HG03280 (cell line): Measurements from ENCODE around the gene ASAP2.
"Not testable (repeated sequence)": the region's sequence is repeated elsewhere in the genome, so short reads cannot be mapped to it uniquely, and the experiment has no call there.

Source experiments
- ATAC-seq: cut with Tn5 transposase; IDR thresholded peaks from one replicate; pipeline ENCODE4 v1.9.1; 2021; ENCODE audit warnings: mild to moderate bottlenecking, moderate library complexity; ENCODE audit not compliant: unreplicated experiment

Gene ASAP2

DNA sequence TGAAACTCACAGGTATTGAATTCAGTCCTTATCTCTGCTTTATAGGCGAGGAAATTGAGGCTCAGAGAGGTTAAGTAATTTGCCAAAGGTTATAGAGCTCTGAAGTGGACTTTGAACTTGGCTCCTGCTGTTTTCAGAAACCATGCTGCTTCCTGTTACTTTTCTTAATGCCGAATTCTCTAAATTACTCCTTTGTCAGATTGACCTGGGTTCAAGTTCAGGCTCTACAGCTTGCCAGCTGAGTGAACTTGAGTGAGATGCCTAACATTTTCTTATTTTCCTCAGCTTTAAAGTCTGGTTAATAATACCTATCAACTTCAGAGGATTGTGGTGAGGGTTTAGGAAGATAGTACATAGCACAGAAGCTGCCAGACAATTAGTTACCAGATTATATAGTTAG lies 3.4 kb downstream of the ASAP2 start:
- ATAC-seq: no peak

DNA sequence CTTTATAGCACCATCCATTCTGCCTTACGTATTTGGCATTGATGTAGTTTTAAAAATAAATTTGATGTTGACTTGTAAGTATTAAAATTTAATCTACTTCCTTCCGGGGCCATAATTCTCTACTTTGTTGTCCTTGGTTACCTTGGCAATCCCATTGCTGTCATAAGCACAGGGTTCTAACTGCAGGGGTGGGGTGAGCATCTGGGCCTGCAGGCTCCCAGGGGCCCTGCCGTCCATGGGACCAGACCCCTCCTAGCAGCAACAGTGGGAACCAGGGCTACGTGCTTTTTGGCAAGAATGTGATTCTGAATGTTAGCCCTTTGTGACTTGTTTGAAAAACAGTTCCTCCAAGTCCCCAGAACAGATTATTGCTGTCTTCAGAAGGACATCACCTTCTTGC lies 4.9 kb downstream of the ASAP2 start:
- no peak for ATAC-seq

DNA sequence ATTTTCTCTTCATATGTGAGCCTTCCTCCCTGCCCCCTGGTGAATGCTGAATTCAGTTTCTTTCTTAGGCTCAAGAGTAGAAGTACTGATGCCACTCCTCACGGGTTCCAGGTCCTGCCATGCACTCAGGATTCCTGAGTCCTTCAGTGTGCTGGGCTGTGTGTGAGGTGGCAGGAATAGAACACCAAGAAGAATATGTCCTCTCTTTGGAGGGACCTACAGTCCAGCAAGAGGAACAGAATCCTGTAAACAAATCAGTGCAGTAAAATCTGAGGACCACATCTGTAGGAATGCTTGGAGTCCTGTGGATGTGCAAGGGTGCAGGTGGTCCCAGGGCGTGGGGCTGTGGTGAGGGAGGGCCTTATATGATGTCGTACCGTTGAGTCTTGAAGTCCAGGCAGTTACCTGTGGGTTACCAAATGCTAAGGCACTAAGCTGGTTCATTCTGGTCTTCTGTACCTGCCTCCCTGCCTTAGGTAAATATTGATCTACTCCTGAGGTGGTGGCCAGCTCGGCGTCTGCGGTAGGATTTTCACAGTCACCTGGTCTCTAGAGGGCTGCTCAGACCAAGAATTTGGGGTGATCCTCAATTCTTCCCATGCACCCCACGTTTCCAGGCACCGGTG lies 5.5 kb downstream of the ASAP2 start:
- ATAC-seq: no peak

DNA sequence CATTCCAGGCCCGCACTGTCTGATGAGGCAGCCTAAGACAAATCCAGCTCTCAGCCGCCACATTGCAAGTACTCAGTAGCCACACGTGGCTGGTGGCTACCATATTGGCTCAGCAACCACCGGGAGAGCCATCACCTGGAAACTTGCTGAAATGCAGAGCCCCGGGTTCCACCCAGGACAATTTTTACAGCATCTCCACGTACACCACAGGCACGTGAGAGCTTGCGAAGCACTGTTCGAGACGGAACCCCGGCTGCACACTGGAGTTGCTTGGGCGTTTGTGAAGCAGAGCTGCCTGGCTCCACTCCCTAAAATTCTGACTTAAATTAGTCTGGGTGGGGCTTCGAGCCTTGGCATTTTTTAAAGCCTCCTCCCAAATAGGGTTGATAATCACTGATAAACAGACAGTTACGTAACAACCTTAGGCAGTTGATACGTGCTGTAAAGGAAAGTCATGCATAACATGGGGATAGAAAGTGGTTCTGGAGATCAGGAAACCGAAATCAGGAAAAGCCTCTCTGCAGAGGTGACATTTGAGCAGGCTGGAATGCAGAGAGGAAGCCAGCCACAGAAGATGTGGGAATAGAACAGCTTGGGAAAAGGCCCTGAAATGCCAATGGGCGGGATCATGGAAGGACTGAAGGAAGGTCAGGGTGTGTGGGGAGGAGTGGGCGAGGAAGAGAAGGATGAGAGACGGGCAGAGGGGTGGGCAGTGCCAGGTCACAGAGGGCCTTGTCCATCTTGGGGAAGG lies 6.2 kb downstream of the ASAP2 start:
- no peak for ATAC-seq

DNA sequence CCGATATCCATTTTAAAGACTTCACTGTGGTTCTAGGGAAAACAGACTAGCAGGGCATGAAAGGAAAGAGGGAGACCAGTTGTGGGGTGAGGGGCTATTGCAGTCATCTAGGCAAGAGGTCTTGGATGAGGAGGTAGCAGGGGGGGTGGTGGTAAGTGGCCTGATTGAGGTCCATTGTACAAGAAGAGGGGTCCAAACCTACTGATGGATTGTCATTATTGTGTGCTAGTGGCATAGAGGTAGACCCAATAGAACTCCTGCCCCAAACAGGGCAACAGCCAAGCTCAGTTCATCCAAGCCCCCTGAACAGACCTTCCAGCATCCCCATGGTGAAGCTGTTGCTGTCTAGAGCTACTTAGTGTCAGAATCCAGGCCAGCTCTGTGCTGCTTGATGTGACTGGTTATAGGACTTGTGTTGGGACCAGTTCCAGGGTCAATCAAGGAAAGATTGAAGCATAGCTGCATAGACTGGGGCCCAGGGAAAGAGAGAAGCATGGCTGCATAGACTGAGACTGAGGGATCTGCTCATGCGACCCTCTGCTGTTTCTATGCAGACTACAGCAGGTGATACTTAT lies 7.0 kb downstream of the ASAP2 start:
- ATAC-seq: no peak

DNA sequence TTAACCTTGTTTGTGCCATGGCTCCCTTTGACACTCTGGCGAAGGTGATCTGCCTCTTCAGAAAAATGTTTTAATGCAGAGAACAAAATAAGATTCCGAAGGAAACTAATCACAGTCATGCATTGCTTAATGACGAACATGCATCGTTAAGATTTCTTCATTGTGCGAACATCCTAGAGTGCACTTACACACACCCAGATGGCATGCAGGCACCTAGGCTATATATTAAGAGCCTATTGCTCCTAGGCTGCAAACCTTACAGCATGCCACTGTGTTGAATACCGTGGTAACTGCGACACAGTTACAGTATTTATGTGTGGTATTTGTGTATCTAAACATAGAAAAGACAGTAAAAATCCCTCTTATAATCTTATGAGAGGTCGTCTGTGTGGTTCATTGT lies 8.3 kb downstream of the ASAP2 start:
- ATAC-seq: no peak

DNA sequence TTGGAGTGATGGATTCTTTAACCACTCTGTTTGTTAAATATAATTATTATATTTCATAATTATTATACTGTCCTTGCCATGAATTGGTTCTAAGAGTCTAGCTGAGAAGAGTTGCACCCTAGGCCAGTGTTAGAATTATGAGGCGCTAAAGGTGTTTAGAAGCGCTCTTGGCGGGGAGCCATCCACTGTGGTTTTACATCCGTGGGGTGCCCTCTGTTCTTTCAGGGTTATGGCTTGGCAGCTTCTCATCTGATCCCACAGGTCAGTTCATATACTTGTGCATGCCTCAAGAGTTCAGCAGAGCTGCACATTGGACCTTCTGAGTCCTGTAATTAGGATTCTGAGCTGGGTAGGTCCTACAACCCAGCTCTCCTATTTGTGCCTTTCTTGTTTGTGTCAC lies 9.1 kb downstream of the ASAP2 start:
- ATAC-seq: no peak

DNA sequence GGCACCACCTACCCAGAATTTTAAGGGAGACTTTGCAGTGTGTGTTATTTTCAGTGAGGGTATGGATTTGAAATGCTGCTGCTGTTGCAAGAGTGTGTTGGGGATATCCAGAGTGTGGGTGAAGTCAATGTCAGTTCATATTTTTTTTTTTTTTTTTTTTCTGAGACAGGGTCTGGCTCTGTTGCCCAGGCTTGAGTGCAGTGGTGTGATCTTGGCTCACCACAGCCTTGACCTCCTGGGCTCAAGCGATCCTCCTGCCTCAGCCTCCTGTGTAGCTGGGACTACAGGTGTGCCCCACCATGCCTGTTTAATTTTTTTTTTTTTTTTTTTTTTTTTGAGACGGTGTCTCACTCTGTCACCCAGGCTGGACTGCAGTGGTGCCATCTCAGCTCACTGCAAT lies 9.5 kb downstream of the ASAP2 start:
- not testable (repeated sequence) for ATAC-seq

DNA sequence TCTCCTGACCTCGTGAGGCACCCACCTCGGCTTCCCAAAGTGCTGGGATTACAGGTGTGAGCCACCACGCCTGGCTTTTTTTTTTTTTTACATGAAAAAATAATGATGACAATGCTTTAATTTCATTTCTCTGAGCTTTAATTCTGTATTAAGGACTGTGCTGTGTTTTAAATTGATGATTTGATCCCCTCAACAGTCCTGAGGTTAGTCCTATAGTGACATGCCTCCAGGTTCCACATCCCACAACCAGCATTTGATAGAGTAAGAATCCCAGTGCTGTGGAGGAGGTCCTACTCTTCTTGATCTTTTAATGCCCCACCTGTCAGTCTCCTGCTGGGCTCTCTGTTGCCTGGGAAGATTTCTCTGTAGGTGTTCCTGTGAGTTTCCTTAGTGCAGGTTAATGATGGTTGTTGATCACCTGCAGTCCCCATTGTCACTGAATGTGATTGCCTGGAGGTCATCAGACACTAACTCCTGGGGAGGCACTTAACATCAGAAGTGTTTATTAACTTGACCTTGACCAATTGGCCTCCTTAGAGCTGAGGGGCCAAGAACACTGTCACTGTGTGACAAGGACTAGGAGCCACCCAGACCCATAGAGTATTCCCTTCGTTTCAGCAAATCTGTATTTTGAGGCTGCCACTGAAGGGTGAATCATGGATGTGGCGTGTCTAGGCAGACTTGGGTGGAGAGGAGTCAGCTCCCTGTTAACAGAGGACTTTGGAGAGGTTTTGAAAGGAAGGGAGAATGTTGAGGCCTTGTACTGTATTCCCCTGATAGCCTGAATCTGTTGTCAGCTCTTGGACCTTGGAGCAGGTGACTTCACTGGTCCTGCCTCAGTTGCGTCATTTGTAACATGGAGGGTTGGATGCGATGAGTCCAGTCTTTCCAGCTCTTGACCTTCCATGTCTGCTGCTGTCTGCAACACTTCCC lies 11.5 kb downstream of the ASAP2 start:
- ATAC-seq: no peak

DNA sequence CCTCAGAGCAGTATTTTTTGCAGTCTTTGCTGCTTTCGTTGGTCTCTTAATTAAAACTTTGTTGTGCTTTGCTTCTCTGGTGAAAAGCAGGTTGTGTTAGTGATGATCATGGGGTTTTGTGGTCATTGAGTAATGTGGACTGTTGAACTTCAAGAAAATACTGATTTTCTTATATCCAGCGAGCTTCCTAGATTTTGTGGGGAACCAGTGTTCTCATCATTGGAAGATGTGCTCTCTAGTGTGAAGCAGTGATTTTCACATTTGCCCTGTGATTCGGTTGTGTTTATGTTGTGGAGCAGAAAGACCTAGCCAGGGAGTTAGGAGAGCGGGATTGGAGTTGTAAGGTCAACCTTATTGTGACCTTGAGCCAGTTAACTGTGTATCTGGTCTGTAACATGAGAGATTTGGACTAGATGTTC lies 12.4 kb downstream of the ASAP2 start:
- ATAC-seq: no peak

DNA sequence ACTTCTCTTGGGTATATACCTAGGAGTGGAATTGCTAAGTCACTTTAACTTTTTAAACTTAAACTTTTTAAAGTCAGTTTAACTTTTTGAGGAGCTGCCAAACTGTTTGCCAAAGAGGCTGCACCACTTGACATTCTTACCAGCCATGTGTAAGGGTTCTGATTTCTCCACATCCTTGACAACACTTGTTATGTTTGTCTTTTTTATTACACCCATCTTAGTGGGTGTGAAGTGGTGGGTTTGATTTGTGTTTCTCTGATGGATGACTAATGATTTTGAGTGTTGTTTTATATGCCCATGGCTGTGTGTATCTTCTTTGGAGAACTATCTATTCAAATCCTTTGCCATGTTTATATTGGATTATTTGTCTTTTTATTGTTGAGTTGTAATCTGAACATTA lies 13.6 kb downstream of the ASAP2 start:
- ATAC-seq: no peak

DNA sequence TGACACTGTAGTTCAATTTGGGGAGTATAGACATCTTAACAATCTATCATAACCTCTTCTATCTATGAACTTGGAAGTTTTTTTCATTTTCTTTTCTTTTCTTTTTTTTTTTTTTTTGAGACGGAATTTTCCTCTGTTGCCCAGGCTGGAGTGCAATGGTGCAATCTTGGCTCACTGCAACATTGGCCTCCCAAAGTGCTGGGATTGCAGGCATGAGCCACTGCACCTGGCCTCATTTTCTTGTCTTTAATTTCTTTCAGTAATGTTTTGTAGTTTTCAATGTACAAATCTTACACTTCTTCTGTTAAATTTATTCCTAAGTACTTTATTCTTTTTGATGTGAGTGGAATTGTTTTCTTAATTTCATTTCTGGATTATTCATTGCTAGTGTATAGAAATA lies 14.6 kb downstream of the ASAP2 start:
- ATAC-seq: no peak

DNA sequence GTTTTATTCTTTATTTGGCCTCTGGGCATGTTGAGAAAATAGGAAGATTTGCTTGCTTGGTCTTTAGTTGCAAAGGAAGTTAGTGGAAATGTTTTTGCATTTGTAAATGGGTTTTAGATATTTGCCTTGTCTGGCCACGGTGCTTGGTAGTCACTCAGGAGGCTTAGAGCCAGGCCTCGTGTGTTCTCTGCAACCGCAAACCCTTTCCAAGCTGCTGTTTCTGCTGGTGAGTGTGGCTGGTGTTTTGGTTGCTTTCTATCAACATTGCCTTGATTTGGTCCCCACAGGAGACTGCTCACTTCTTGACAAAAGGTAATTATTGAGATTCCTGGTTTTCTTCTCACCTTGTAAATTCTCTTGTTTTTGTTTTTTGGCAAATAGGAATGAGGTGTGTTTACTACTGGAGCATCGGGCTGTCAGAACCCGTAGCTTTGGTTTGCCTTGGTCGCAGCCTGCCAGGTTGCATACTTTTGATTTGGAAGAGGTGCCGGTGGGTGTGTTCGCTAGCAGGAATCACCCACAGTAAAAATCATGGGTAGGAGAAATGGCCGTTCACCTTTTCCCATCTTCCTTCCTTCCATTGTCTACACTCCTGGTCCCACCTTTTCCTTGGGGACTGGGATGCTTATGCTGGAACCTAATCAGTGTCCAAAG lies 15.8 kb downstream of the ASAP2 start:
- no peak for ATAC-seq

DNA sequence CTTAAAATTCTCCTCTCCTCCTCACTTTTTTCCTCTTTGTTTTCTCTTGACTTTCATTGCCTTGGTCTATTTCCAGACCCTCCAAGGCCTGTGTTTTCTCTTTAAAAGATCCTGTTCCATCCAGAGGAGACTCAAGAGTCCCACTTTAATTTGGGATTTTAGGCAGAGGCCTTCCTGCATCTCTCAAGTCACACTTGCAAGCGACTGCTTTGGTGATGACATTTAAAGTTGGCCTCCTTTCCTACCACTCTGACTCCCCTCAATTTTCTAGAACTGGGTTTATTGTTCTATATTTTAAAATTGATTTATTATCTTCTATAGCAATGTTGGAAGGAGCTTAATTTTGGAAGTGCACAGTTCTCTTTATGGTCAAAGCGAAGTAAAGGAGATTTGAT lies 16.3 kb downstream of the ASAP2 start:
- no peak for ATAC-seq

DNA sequence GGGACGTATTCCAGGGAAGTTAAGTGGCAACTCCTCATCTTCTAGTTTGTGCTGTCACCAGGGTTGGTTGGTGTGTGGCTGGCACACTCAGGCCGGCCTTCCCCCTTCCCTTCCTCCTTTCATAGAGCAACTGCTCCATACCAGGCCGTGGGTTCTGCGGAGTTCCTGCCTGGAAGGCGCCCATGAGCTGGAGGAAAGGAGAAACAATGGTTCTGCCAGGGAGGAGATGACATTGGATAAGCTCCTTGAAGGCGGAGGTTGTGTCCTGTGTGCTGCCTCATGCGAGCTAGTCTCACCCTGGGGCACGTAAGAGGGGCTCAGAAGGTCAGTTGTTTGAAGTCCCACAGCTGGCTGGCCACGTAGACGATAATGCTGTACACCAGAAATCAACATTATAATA lies 19.2 kb downstream of the ASAP2 start:
- no peak for ATAC-seq

DNA sequence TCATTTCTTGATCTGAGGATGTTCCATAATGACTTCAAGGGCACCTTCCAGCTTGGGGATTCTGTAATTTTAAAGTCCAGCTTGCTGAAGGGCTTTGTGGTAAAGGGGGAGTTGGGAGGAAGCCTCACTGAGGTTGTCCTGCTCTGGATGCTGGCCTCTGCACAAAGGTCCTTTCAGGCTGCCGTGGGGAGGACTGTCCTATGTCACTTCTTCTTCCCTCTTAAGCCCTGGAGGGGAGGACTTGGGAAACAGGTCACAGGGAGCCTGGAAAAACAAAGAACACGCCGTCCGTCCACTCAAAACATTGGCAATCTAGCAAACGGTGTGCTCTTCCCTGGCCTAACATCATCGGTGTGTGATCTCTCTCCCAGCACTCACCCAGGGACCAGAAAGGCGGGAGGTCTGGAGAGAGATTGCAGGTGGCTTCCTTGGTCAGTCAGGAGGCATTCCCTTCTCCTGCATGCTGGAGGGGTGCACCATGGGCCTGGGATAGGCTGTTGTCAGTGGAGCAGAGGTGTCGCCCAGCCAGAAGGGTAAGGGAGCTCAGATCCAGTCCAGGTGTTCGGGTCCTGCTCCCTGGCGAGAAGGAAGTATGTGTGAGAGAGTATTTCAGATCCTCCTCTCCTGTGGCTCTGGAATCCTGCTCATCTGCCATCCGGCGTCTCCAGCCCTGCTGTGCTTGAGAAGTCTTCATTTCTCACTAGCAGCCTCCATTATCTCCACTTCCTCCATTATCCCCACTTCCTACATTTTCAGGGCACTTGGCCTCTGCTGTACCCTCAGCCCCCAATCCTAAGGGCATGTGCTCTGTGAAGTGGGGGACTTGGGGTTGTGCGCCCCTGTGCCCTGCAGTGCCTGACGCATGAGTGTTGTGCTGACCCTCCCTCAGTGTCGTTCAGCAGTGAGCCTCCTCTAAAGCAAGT lies 20.1 kb downstream of the ASAP2 start:
- no peak for ATAC-seq

DNA sequence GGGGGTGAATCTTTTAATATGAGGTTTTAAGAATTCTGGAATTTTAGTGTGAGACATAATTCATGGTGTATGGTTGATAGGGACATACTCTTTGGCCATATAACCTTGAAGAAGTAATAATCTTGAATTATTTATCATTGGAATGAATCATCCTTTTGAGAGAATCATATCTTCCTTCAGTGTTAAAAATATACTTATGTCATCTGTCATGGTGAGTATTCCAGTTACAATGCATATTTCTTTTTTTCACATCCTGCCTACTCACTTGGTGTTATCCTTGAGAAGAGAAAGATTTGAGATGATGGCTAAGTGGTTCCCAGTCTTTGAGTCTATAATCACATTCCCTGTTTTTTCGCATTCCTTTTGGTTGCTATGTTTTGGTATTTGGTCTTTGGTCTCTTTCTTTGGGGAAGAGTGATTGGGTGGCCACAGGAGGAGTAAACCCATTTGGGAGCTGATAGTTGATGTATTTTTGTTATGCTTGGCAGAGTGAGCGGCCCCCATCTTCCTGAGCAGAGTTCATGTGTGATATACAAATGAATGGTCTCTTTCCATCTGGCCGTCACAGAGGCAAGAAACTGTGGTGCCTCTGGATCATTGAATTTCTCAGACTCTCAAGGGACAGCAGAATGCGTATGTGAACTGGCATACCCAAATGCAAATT lies 21.6 kb downstream of the ASAP2 start:
- ATAC-seq: no peak

DNA sequence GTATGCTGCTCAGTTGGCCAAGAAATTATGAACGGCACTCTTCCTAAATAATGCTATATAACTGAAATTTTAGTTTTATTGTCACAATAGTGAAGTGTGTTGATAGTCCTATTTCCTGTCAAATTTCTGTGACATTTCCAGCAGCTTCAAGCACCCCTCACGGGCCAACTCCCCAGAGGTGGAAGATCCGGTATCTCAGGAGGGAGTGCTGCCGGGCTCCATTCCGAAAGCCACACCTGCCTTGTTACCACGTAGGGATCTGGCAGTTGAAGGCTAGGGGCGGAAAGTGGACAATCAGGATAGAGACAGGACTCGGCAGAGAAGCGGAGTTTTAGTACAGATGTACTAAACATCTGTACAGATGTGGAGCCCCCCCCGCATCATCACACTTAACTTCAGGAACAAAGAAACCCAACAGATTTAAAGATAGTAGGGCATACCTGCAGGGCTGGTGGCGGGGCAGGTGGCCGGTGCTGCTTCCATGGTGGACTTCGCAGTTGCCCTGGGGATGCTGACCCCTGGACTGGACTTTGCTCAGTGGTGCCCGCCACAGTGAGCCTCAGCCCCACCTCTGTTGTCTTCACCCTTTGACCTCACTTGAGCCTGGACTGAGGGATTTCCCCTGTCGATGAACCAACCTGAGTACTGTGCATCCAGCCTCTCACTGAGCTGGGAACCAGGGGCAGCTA lies 22.3 kb downstream of the ASAP2 start:
- no peak for ATAC-seq

DNA sequence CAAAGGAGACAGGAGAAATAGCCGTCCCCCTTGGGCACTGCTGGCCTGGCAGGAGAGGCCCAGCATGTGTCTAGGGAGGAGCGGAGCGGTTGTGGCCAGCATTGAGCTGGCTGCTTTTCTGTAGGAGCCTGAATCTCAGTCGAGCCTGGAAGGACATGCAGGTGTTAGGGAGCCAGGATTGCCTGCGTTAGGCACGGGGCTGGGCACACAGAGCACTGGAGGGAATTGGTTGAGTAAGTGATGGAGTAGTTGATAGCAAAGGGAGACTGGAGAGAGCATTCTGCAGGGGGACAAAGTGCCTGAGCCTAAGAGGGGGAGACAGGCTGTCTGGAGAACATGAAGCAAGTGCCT lies 22.8 kb downstream of the ASAP2 start:
- no peak for ATAC-seq
